GM18526 (cell line): Measurements from ENCODE around the gene LONP2.

Source experiments
- POLR2A ChIP-seq: IDR thresholded peaks from 3 replicates; pipeline ENCODE4 v1.6.1; 2011; ENCODE audit not compliant: insufficient read length; ENCODE audit errors: extremely low read depth

The LONP2 gene

DNA sequence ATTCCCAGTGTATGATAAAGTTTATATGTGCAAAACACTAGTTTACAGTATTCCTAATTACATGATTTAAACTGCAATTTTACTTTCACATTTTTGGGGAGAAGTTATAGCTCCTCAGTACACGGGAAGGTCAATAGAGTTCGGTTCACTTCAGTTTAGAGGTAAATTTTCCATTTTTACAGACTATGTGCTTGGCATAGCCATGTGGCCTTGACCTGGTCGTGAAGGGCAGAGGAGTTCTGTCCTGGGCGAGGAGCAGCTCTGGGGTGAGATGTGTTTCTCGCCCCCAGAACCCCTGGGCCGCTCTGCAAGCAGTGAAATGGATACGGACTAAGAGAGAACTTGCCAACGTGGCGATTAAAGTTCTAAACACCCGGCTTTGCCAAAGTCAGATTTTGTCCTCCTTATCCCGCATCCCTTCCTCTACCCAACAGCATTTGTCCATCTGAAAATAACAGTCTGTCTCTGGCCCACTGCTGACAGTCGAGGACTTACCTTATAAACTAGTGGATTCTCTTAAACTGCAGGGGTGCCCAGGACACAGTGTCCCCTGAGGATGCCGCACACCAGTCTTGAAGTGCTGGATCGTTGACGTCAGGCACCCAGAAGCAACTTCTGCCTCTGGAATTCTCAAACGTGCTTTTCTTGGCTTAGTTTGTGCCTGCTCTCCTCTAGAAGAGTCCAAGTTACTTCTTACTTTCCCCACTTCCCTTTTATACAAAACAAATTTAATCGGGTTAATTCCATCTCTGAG lies 142.6 kb downstream of the LONP2 start:
- TF ChIP-seq POLR2A = no peak

DNA sequence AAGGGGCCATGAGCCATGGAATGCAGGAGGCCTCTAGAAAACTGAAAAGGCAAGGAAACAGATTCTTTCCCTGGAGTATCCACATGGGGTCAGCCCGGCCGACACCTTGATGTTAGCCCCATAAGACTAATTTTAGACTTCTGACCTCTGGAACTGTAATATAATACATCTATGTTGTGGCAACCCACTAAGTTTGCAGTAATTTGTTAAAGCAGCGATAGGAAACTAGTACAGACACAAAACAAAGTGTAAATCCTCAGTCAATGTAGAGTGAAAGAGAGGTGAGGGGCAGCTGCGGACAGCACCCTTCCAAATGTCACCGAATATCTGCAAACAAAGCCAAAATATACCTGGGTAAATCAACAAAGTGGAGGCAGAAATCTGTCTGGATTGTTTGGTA lies 148.3 kb downstream of the LONP2 start:
- TF ChIP-seq POLR2A = no peak

DNA sequence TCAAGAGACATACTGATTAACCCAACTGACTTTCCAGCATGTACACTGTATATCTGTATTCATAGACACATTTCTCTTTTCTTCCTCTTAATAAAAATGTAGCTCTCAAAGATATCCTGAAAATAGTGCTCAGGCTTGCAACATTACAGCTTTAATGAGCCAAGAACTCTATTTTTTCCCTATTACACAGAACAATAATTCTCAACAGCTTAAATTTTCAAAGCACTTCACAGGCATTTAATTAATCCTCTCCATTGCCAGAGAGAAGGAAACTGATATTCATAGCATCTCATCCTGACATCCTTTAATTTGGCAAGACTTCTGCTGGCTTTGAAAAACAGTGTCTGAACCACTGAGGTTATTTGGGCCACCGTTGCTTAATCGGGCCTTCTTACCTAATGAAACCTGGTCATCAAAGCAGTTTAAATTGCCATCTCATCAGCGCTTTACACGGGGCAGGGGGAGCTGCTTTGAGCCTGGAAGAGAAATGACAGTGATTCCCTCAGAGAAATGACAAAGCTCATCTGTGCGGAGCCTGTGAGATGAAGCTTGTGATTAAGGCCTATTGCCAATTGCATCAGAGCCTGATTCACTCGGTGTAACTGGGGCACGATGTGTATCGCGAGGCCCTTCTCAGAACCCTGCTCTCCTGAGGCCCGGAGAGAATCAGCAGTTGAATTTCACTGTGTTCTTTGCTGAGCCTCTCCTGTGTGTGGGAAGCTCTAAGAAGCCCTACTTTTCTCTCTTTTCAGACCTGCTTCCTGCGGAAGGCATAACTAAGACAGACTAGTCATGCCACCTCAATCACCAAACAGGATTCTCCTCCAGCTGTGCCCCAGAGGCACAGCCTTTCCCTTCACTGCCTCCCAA lies 149.6 kb downstream of the LONP2 start:
- TF ChIP-seq POLR2A = no peak

DNA sequence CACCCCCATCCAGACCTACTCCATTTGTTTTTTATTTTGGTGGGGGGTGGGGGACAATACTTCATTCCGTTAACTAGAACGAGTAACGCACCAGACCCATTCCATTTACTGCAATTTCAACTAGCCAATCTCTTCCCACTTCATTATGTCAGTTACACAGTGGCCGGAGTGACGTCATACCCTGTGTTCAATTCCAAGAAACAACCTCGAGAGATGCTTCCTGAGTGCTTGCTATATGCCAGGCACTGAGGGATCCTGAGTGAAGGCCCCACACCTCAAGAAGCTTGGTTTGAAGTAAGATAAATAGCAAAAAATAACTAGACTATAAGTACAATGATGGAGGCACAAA lies 150.2 kb downstream of the LONP2 start:
- TF ChIP-seq POLR2A = no peak

DNA sequence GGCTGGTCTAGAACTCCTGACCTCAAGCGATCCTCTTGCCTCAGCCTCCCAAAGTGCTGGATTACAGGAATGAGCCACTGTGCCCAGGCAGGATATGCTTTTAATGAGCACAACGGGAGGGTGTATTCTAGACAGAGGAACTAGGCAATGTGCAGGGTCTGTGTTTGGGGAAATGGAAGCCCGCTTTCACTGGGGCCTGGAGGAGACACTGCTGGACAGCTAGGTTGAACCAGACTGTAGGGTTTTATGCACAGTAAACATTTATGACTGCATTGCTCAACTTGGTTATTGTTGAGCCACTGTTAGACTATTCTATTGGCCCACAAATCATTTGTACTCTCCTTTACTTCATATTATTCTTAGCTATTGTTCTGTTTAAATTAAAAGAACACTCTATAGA lies 151.3 kb downstream of the LONP2 start:
- TF ChIP-seq POLR2A = no peak

DNA sequence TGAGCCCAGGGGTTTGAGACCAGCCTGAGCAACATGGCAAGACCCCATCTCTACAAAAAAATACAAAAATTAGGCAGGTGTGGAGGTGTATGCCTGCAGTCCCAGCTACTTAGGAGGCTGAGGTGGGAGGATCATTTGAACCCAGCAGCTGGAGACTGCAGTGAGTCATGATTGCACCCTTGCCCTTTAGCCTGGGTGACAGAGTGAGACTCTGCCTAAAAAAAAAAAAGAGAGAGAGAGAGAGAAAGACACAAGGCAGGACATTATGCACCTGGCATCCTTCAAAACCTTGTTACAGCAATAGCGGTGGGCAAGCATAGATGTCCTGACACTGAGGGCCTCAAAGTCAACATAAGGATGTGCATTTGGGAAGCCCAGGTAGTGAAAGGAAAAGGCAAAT lies 161.1 kb downstream of the LONP2 start:
- TF ChIP-seq POLR2A = no peak

DNA sequence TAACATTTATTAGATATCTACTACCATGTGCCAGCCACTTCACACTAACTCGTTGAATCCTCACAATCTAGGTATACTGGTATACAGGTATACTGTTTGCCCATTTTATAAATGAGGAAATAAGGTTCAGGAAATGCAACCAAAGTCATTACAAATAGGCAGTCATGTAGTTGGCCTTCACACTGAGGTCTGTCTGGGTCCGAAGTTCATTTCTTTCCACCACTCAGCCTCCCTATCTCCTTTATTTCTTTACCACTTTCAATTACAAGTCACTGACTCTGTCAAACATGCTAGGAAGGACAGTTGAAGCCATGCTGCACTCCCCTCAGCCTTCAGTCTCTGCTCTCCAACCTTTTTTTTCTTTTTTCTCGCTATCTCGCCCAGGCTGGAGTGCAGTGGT lies 161.8 kb downstream of the LONP2 start:
- no peak for TF ChIP-seq POLR2A
